Measurements from ENCODE around the gene NEXMIF. TPM values are rescaled to one million over a fixed set of nuclear protein-coding genes. Genes with fewer than 3 reads are reported as not detected.

NEXMIF gene
- polyA plus RNA-seq, 1 donor from 2014 or later: 0.36 TPM

DNA sequence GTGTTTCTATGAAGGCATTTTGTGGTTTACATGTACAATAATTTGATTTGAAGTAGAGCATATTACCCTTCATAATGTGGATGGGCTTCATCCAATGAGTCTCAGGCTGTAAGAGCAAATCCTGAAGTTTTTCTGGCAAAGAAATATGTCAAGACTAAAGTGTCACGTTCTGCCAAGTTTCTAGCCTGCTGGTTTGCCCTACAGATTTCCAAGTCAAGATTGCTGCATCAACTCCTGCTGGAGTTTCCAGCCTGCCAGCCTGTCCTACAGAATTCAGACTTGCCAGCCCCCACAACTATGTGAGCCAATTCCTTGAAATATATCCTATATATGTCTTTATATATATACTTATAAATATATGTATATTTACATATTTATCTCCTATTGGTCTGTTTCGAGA lies 240.8 kb downstream of the NEXMIF start:
- H3K27ac Mint-ChIP-seq: no peak overlapping the region
- H3K36me3 Mint-ChIP-seq: peaks cover 3% of the 10 kb centered on the region
- H3K4me1 Mint-ChIP-seq: no peaks in the 10 kb centered on the region
- H3K27me3 Mint-ChIP-seq: no peaks in the 10 kb centered on the region
- peaks cover 2 to 14% (median 13%) of the 10 kb centered on the region in 3 donors for H3K9me3 Mint-ChIP-seq
- H3K4me3 Mint-ChIP-seq: no peak overlapping the region

Other genes starting within 250 kb of the NEXMIF start
- 13.2 TPM for gene ABCB7, start 230.8 kb upstream of the NEXMIF start, polyA plus RNA-seq

All from IgD-negative memory B cell (primary cell).